ENCODE measurements around the gene CAPN14.

DNA sequence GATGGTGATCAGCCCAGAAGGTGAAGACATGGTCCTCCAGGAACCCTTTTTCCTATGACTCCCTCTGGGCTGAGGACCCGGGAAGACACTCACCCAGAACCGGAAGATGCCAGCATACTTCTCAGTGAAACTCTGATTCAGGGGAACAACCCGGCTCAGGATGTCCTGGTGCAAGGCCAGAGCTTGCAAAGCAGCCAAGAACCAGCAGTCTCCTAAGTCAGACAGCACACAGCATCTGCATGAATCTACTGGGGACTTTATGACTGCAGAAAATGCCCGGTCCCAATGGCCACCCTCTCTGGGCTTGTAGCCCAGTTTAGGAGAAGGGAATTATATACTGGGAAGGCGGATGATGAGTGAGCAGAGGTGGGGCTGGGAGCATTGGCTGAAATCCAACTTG is 15.3 kb downstream of the CAPN14 start:
- TF ChIP-seq POLR2AphosphoS5 (IDR thresholded peaks at IDR 0.05; ENCODE audit: borderline replicate concordance, low read depth, low read length), result no peak
- TF ChIP-seq EZH2 (IDR thresholded peaks at IDR 0.05), result no peak

Measured in SK-N-MC (cell line).